Measurements from ENCODE around the gene TAAR6. TPM values are rescaled to one million over a fixed set of nuclear protein-coding genes. Genes with fewer than 3 reads are reported as not detected.

TAAR6 gene
- total and polyA plus RNA-seq, 2 donors (not counting 1 experiment from before 2014, with no cell fraction given): not detected

- no peaks in the 10 kb centered on the region for H3K27me3 ChIP-seq (ENCODE audit: control insufficient read depth, insufficient read depth, low read length)
- no peaks in the 10 kb centered on the region for H4K20me1 ChIP-seq (ENCODE audit: control insufficient read depth, extremely low read depth, insufficient read depth, low read length)
- no peaks in the 10 kb centered on the region for H3K79me2 ChIP-seq (ENCODE audit: control insufficient read depth, insufficient read depth, low read length)
- TF ChIP-seq EZH2 (IDR thresholded peaks at IDR 0.05; ENCODE audit: low read length, missing control alignments): no peak
- TF ChIP-seq CTCF (conservative IDR thresholded peaks at IDR 0.05 in 1 of 2, IDR thresholded peaks at IDR 0.05 in 1 of 2; ENCODE audit: low read depth in 1 of 2, low read length in 2 of 2): no peak
- no peak overlapping the region for H3K27ac ChIP-seq (ENCODE audit: insufficient read depth, low read length)
- no peaks in the 10 kb centered on the region for H3K4me1 ChIP-seq (ENCODE audit: control insufficient read depth, extremely low read depth, insufficient read depth, low read length)
- no peak for DNase-seq (ENCODE audit: low read depth in 2 of 2)
- no peak overlapping the region for H3K4me3 ChIP-seq (replicated peaks in 1 of 4; ENCODE audit: control extremely low read depth in 1 of 4, insufficient read depth in 1 of 4, low read depth in 3 of 4, low read length in 4 of 4)
- H2AFZ ChIP-seq (ENCODE audit: low read length): no peak overlapping the region
- no peaks in the 10 kb centered on the region for H3K9me3 ChIP-seq (ENCODE audit: control insufficient read depth, insufficient read depth, low read depth, low read length)
- H3K36me3 ChIP-seq (ENCODE audit: control insufficient read depth, insufficient read depth, low read length): no peaks in the 10 kb centered on the region
- H3K4me2 ChIP-seq (ENCODE audit: extremely low read depth, insufficient read depth, low read length): no peak overlapping the region
- H3K9ac ChIP-seq (ENCODE audit: insufficient read depth, low read length): no peak overlapping the region
Measured at GRCh38 chr6:132604635-132605152, 34.6 kb downstream of the TAAR6 start.

GRCh38 chr6:132607544-132608233, 37.6 kb downstream of the TAAR6 start:
- Histone ChIP-seq H3K4me3 (replicated peaks in 1 of 4; ENCODE audit: control extremely low read depth in 1 of 4, insufficient read depth in 1 of 4, low read depth in 3 of 4, low read length in 4 of 4) (no peak overlapping the region), H4K20me1 (ENCODE audit: control insufficient read depth, extremely low read depth, insufficient read depth, low read length) (no peaks in the 10 kb centered on the region), H2AFZ (ENCODE audit: low read length) (no peak overlapping the region), H3K27me3 (ENCODE audit: control insufficient read depth, insufficient read depth, low read length) (no peaks in the 10 kb centered on the region), H3K79me2 (ENCODE audit: control insufficient read depth, insufficient read depth, low read length) (no peaks in the 10 kb centered on the region), H3K4me1 (ENCODE audit: control insufficient read depth, extremely low read depth, insufficient read depth, low read length) (no peaks in the 10 kb centered on the region), H3K4me2 (ENCODE audit: extremely low read depth, insufficient read depth, low read length) (no peak overlapping the region), H3K9ac (ENCODE audit: insufficient read depth, low read length) (no peak overlapping the region), H3K36me3 (ENCODE audit: control insufficient read depth, insufficient read depth, low read length) (no peaks in the 10 kb centered on the region), H3K27ac (ENCODE audit: insufficient read depth, low read length) (no peak overlapping the region), H3K9me3 (ENCODE audit: control insufficient read depth, insufficient read depth, low read depth, low read length) (no peaks in the 10 kb centered on the region)
- TF ChIP-seq EZH2 (IDR thresholded peaks at IDR 0.05; ENCODE audit: low read length, missing control alignments) (no peak), CTCF (conservative IDR thresholded peaks at IDR 0.05 in 1 of 2, IDR thresholded peaks at IDR 0.05 in 1 of 2; ENCODE audit: low read depth in 1 of 2, low read length in 2 of 2) (no peak)
- DNase-seq (ENCODE audit: low read depth in 2 of 2): no peak

GRCh38 chr6:132611616-132612015, 41.5 kb downstream of the TAAR6 start:
- TF ChIP-seq EZH2 (IDR thresholded peaks at IDR 0.05; ENCODE audit: low read length, missing control alignments) (no peak), CTCF (conservative IDR thresholded peaks at IDR 0.05 in 1 of 2, IDR thresholded peaks at IDR 0.05 in 1 of 2; ENCODE audit: low read depth in 1 of 2, low read length in 2 of 2) (no peak)
- Histone ChIP-seq H3K36me3 (ENCODE audit: control insufficient read depth, insufficient read depth, low read length) (no peaks in the 10 kb centered on the region), H2AFZ (ENCODE audit: low read length) (no peak overlapping the region), H3K79me2 (ENCODE audit: control insufficient read depth, insufficient read depth, low read length) (no peaks in the 10 kb centered on the region), H3K4me1 (ENCODE audit: control insufficient read depth, extremely low read depth, insufficient read depth, low read length) (no peaks in the 10 kb centered on the region), H3K4me3 (replicated peaks in 1 of 4; ENCODE audit: control extremely low read depth in 1 of 4, insufficient read depth in 1 of 4, low read depth in 3 of 4, low read length in 4 of 4) (no peak overlapping the region), H4K20me1 (ENCODE audit: control insufficient read depth, extremely low read depth, insufficient read depth, low read length) (no peaks in the 10 kb centered on the region), H3K27me3 (ENCODE audit: control insufficient read depth, insufficient read depth, low read length) (peaks cover 2% of the 10 kb centered on the region), H3K27ac (ENCODE audit: insufficient read depth, low read length) (no peak overlapping the region), H3K9me3 (ENCODE audit: control insufficient read depth, insufficient read depth, low read depth, low read length) (no peaks in the 10 kb centered on the region), H3K4me2 (ENCODE audit: extremely low read depth, insufficient read depth, low read length) (no peak overlapping the region), H3K9ac (ENCODE audit: insufficient read depth, low read length) (no peak overlapping the region)
- DNase-seq (ENCODE audit: low read depth in 2 of 2): no peak

Data from fibroblast of lung (primary cell).